Natural killer cell treated with Interleukin-12 subunit alpha and Interleukin-12 subunit beta and Interleukin-15 and Interleukin-18, amount 100 ng/mL, for 72 hours (primary cell): ENCODE data around the gene USP43. TPM values are rescaled to one million over a fixed set of nuclear protein-coding genes. Genes with fewer than 3 reads are reported as not detected.
A peak's percentile ranks its signal among the peaks of the same experiment; 100 is the strongest.
"Not testable (repeated sequence)": the region's sequence is repeated elsewhere in the genome, so short reads cannot be mapped to it uniquely, and the experiment has no call there.

Experiments used
- ATAC-seq, 2 donors: fragments of 150-1000 bp; cut with Tn5 transposase in 1 of 2; sonication (Bioruptor Pico), chemical (Tn5 transposase) in 1 of 2; 2 replicates each; pipeline ENCODE4 v1.10.0; 2021
- DNase-seq: peaks from one replicate; pipeline ENCODE4 v3.0.0; 2022; ENCODE audit warnings: low spot score
- H3K27ac Mint-ChIP-seq, 2 donors: 1 replicate in 1 of 2; 2 replicates in 1 of 2; pipeline ENCODE4 v1.8.0; 2022; ENCODE audit warnings: mixed read lengths in 2 of 2, mild to moderate bottlenecking in 1 of 2, moderate library complexity in 1 of 2
- H3K27me3 Mint-ChIP-seq, 2 donors: 1 replicate in 1 of 2; 2 replicates in 1 of 2; pipeline ENCODE4 v1.8.0; 2022; ENCODE audit warnings: mixed read lengths in 2 of 2
- H3K36me3 Mint-ChIP-seq: one replicate; pipeline ENCODE4 v1.8.0; 2022; ENCODE audit warnings: mixed read lengths
- H3K4me1 Mint-ChIP-seq, 2 donors: 1 replicate in 1 of 2; 2 replicates in 1 of 2; pipeline ENCODE4 v1.8.0; 2022; ENCODE audit warnings: low read depth in 2 of 2, mixed read lengths in 2 of 2, mild to moderate bottlenecking in 1 of 2
- H3K4me3 Mint-ChIP-seq: one replicate; pipeline ENCODE4 v1.8.0; 2022; ENCODE audit warnings: mixed read lengths
- H3K9me3 Mint-ChIP-seq: 2 replicates; pipeline ENCODE4 v1.8.0; 2022; ENCODE audit warnings: mixed read lengths
- total RNA-seq, 2 donors: library from RNA; stranded (reverse); gene quantifications; one replicate each; pipeline ENCODE4 v1.2.3, GENCODE V29; 2022

Gene USP43
- total RNA-seq, 2 donors from 2014 or later, result 0.59 to 0.95 TPM

DNA sequence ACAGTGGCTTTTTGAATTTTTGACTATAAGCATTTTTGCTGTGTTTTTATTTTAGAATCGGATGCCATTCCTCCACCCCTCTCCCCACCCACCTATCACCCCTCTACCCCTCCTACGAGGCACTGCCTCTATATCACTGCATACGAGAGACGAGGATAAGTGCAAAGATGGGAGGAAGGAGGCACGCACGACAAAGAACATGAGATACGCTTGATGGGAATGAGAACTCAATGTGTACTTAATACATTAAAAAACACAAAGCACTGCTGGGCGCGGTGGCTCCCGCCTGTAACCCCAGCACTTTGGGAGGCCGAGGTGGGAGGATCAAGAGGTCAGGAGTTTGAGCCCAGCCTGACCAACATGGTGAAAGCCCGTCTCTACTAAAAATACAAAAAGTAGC is 8.8 kb upstream of the USP43 start:
- H3K4me1 Mint-ChIP-seq, result no peaks in the 10 kb centered on the region
- no peak for ATAC-seq
- no peak for DNase-seq
- H3K27me3 Mint-ChIP-seq, result peaks cover 14 to 30% of the 10 kb centered on the region in 2 donors
- no peak overlapping the region for H3K4me3 Mint-ChIP-seq
- H3K36me3 Mint-ChIP-seq, result no peaks in the 10 kb centered on the region
- H3K27ac Mint-ChIP-seq, result no peak overlapping the region
- no peaks in the 10 kb centered on the region for H3K9me3 Mint-ChIP-seq

DNA sequence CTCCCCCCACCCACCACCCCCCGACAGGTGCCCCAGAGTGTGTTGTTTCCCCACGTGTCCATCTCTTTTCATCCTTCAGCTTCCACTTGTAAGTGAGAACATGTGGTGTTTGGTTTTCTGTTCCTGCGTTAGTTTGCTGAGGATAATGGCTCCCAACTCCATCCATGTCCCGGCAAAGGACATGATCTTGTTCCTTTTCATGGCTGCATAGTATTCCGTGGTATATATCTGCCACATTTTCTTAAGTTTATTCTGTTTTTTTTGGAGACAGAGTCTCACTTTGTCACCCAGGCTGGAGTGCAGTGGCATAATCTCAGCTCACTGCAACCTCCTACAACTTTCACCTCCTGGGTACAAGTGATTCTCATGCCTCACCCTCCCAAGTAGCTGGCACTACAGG is 4.9 kb upstream of the USP43 start:
- peaks cover 9 to 14% of the 10 kb centered on the region in 2 donors for H3K27me3 Mint-ChIP-seq
- H3K27ac Mint-ChIP-seq, H3K36me3 Mint-ChIP-seq, DNase-seq, H3K4me3 Mint-ChIP-seq, H3K4me1 Mint-ChIP-seq, ATAC-seq, H3K9me3 Mint-ChIP-seq: not testable (repeated sequence)

DNA sequence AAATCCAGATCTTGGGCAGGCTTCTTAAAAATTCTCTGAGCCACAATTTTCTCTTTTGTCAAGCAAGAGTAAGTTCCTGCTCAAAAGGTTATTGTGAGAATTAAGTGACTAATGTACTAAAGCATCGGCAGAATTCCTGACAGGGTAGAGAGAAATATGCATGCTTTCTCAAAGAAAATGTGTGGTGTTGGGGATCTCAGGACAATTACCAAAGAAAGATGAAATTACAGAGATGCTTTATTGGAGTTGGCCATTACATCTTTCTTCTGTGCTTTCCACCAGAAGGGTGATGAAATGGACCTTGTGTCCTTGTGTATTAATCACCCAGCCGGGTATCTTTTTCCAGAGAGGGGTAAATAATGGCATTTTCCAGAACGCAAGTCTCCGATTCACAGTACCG is 1.7 kb upstream of the USP43 start:
- ATAC-seq (no peak), DNase-seq (no peak)
- Mint-ChIP-seq H3K4me1 (peaks cover 16 to 19% of the 10 kb centered on the region in 2 donors), H3K36me3 (peaks cover 4% of the 10 kb centered on the region), H3K4me3 (peak overlapping the region; percentile 50), H3K27ac (no peak overlapping the region), H3K9me3 (no peaks in the 10 kb centered on the region), H3K27me3 (peaks cover 16 to 24% of the 10 kb centered on the region in 2 donors)

DNA sequence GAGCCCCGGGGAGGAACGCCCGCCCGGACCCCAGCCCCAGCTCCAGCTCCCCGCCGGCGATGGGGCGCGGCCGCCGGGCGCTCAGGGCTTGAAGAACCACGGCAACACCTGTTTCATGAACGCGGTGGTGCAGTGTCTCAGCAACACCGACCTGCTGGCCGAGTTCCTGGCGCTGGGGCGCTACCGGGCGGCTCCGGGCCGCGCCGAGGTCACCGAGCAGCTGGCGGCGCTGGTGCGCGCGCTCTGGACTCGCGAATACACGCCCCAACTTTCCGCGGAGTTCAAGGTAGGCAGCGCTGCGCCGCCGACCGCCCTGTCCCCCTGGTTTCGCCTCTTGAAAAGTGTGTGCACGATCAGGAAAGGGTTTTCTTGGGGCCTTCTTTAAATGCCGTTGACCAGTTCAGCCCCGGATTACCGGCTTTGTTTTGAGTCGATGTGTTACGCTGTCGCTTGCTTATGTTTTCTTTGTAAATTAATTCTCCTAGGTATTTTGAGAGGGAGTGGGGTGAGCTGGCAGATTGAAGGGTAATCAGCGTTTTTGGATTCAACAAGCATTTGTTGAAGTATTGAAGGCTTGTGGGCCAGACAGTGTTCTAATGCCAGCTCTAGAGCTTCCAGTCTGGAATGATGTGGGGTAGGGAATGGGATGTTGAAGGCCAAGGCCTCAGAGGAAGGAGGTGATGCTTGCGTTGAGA is 681 bp downstream of the USP43 start:
- ATAC-seq, result peak; percentile 61 to 74
- H3K27ac Mint-ChIP-seq, result no peak overlapping the region
- peaks cover 17 to 22% of the 10 kb centered on the region in 2 donors for H3K27me3 Mint-ChIP-seq
- peaks cover 4% of the 10 kb centered on the region for H3K36me3 Mint-ChIP-seq
- peaks cover 20 to 23% of the 10 kb centered on the region in 2 donors for H3K4me1 Mint-ChIP-seq
- peak; percentile 64 for DNase-seq
- no peaks in the 10 kb centered on the region for H3K9me3 Mint-ChIP-seq
- H3K4me3 Mint-ChIP-seq, result peak overlapping the region; percentile 79

DNA sequence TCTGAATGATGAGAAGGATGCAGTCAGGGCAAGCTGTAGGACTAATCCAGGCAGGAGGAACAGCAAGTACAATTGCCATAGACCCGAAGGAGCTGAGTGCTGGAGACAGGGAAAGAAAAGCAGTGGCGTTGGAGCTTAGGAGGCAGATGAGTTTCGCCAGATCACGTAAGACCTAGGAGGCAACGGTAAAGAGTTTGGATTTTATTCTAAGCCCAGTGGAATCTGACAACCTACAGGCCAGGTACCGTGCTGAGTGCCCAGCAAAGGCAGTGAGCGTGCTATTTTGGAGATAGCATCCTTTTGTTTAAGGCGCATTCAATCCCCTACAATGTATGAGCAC is 1.2 kb downstream of the USP43 start:
- H3K4me3 Mint-ChIP-seq, result peak overlapping the region; percentile 79
- peaks cover 21 to 27% of the 10 kb centered on the region in 2 donors for H3K27me3 Mint-ChIP-seq

DNA sequence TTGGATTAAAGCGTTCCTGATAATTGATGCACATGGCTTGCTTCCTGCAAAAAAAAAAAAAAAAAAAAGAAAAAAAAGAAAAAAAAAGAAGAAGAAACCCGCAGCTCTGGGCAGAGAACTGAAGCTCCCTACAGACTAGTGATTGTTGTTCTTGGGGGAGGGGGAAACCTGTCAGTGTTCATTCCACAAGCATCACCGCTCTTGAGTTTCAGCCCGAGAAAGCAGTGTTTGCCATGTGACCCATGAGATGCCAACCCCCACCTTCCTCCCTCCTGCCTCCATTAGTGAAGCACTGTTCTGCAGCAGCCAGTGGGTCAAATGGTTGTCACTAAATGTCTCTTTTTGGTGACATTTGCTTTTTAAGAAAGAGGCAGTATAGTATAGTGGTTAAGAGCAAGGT is 1.7 kb downstream of the USP43 start:
- Mint-ChIP-seq H3K9me3 (no peaks in the 10 kb centered on the region), H3K4me3 (no peak overlapping the region), H3K27ac (no peak overlapping the region), H3K27me3 (peaks cover 20 to 29% of the 10 kb centered on the region in 2 donors), H3K36me3 (peaks cover 4% of the 10 kb centered on the region), H3K4me1 (peaks cover 20 to 23% of the 10 kb centered on the region in 2 donors)
- ATAC-seq (no peak), DNase-seq (no peak)

More for the DNA sequence above, 1.2 kb downstream of the USP43 start:
- Mint-ChIP-seq H3K4me1 (peaks cover 20 to 23% of the 10 kb centered on the region in 2 donors), H3K36me3 (peaks cover 4% of the 10 kb centered on the region), H3K9me3 (no peaks in the 10 kb centered on the region), H3K27ac (no peak overlapping the region)
- no peak for ATAC-seq
- DNase-seq, result no peak

DNA sequence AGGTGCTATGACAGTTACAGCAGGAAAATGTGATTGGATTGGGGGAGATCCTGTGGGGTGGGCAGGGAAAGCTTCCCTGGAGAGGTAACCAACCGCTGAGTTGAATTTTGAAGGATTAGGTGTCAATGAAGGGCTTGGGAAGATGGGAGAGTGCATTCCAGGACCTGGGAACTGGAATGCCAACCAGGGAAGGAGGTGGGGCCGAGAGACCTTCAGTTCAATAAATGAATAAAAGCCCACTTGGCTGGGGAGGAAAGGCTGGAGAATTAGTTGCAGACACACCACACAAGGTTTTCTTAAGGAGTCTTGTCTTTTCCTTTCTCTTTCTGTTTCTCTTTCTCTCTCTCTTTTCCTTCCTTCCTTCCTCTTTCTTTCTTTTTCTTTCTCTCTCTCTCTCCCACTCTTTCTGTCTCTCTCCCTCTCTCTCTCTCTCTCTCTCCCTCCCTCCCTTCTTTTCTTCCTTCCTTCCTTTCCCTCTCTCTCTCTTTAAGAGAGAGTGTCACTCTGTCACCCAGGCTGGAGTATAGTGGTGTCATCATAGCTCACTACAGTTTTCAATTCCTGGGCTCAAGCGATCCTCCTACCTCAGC is 3.3 kb downstream of the USP43 start:
- H3K27me3 Mint-ChIP-seq, result peaks cover 22 to 29% of the 10 kb centered on the region in 2 donors
- H3K4me1 Mint-ChIP-seq, result peaks cover 20 to 23% of the 10 kb centered on the region in 2 donors

DNA sequence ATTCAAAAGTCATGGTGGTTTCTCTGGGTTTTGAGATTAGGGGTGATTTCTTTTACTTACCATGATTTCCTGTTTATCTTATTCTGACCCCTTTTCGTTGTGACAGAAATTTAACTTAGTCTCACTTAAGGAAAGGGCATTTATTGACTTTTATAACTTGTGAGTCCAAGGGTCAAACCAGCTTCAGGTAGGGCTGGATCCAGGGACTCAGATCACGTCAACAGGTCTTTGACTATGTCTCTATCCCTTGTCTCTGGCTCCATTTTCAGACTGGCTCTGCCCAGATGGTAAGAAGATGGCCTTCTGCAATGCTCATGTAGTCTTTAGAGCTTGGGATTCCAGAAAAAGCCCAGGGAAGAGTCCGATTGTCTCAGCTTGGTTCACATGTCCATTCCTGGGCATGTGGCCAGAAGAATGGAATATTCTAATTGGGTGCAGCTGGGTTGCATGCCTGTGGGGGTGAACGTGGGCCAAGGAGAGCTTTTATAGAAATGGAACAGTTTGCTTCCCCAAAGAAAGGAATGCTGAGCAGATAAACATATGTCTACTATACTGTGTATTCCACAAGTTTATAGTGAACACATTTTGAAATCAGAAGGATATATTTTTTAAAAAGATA is 13.4 kb downstream of the USP43 start:
- ATAC-seq, result no peak
- Mint-ChIP-seq H3K36me3 (no peaks in the 10 kb centered on the region), H3K9me3 (no peaks in the 10 kb centered on the region), H3K27ac (no peak overlapping the region), H3K4me3 (no peak overlapping the region), H3K4me1 (peaks cover 0 to 2% of the 10 kb centered on the region in 2 donors), H3K27me3 (peaks cover 2 to 6% of the 10 kb centered on the region in 2 donors)
- DNase-seq, result no peak

More for the DNA sequence above, 3.3 kb downstream of the USP43 start:
- peaks cover 4% of the 10 kb centered on the region for H3K36me3 Mint-ChIP-seq
- DNase-seq (no peak), ATAC-seq (no peak)
- H3K27ac Mint-ChIP-seq, result peak overlapping the region in 1 of 2 donors; percentile 14
- no peaks in the 10 kb centered on the region for H3K9me3 Mint-ChIP-seq
- H3K4me3 Mint-ChIP-seq, result no peak overlapping the region

DNA sequence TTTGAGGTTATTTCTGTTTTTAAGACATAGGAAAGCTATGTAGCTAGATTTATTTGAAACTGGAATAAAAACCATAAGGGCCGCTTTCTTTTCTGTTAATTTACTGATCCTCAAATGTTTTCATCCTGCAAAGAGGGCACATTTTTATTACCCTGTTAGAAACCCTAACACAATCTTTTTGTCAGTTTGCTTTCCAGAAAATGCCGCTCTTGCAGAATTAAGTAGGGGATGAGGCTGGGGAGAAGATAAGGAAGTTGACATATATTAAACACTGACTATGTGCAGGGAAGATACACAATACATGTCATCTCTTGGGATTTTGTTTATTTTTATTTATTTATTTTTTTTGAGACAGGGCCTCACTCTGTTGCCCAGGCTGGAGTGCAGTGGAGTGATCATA is 15.7 kb downstream of the USP43 start:
- Mint-ChIP-seq H3K36me3 (no peaks in the 10 kb centered on the region), H3K4me1 (peaks cover 7 to 12% of the 10 kb centered on the region in 2 donors), H3K4me3 (no peak overlapping the region), H3K27me3 (no peaks in the 10 kb centered on the region), H3K27ac (no peak overlapping the region), H3K9me3 (no peaks in the 10 kb centered on the region)
- no peak for DNase-seq
- no peak for ATAC-seq

DNA sequence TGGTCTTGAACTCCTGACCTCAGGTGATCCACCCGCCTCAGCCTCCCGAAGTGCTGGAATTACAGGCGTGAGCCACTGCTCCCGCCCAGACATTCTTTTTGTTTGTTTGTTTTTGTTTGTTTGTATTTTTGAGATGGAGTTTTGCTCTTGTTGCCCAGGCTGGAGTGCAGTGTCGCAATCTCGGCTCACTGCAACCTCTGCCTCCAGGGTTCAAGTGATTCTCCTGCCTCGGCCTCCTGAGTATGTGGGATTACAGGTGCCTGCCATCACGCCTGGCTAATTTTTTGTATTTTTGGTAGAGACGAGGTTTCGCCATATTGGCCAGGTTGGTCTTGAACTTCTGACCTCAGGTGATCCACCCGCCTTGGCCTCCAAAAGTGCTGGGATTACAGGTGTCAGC is 18.2 kb downstream of the USP43 start:
- peaks cover 17 to 28% of the 10 kb centered on the region in 2 donors for H3K4me1 Mint-ChIP-seq
- ATAC-seq, H3K27ac Mint-ChIP-seq, H3K36me3 Mint-ChIP-seq, DNase-seq, H3K9me3 Mint-ChIP-seq, H3K27me3 Mint-ChIP-seq, H3K4me3 Mint-ChIP-seq: not testable (repeated sequence)

DNA sequence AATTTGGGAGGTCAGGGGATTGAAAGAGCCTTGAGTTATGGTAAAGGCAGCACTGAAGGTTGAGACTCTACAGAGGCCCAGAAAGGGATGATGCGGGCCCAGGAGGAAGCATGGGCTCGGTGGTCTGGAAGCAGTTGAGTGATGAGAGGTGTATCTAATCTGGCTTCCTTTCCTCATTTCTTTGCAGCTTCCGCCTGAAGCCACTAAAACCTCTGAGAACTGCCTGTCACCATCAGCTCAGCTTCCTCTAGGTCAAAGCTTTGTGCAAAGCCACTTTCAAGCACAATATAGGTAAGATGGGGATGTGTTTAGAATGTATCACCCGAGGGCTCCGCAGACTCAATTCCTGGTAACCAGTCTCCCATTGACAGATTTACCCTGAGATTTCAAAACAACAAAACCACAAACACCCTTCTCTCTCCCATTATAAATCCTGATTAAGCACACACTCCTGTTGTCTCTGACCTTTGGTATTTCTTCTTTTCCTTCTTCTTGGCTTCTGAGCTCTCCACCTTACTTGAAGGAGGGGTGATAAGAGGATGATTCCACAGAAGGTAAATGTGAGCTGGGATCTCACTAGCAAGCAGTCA is 21.2 kb downstream of the USP43 start:
- H3K27ac Mint-ChIP-seq, result no peak overlapping the region
- ATAC-seq (peak; percentile 61 to 62), DNase-seq (no peak)
- no peak overlapping the region for H3K4me3 Mint-ChIP-seq
- peaks cover 3 to 6% of the 10 kb centered on the region in 2 donors for H3K27me3 Mint-ChIP-seq
- H3K9me3 Mint-ChIP-seq, result no peaks in the 10 kb centered on the region
- H3K36me3 Mint-ChIP-seq, result no peaks in the 10 kb centered on the region
- peaks cover 17 to 35% of the 10 kb centered on the region in 2 donors for H3K4me1 Mint-ChIP-seq

DNA sequence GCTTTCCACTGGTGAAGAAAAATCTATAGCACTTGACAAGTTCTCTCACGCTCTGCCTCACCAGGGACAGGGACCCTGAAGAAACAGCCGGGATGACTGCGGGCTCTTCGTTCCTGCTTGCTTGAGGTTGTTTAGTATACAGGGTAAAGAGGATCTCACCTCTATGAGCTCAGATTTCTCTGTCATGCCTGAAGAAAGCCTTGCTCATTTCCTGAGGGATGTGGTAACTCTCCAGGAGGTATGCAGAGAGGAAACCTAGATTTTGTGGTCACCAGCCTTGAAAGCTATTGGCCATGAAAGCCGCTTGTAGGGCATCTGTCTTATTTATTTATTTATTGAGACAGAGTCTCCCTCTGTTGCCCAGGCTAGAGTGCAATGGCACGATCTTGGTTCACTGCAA is 23.2 kb downstream of the USP43 start:
- peak in 1 of 2 donors; percentile 53 for ATAC-seq

DNA sequence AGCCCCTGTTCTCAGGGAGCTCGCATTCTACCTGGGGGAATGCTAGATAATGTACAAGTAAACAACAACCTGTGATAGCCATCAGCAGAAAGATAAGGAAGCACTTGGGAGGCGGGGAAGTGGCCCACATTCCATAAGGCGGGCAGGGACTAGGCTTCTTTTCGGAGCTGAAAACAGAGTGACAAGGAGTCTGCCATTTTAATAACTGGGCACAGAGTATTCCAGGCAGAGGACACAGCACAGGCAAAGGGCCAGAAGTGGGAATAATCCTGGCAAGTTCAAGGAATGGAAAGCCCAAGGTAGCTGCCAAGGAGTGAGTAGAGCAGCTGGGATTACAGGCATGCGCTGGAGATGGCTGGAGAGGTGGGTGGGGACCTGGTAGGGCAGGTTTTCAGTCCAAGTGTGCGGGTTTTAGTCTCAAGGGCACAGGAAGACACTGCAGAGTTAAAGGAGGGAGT is 24.3 kb downstream of the USP43 start:
- H3K36me3 Mint-ChIP-seq, result no peaks in the 10 kb centered on the region
- H3K4me1 Mint-ChIP-seq, result peaks cover 17 to 35% of the 10 kb centered on the region in 2 donors
- peaks cover 3 to 6% of the 10 kb centered on the region in 2 donors for H3K27me3 Mint-ChIP-seq
- H3K27ac Mint-ChIP-seq, result no peak overlapping the region
- DNase-seq, result no peak
- no peak overlapping the region for H3K4me3 Mint-ChIP-seq
- no peaks in the 10 kb centered on the region for H3K9me3 Mint-ChIP-seq
- no peak for ATAC-seq

More for the DNA sequence above, 23.2 kb downstream of the USP43 start:
- no peak overlapping the region for H3K27ac Mint-ChIP-seq
- no peak for DNase-seq
- H3K27me3 Mint-ChIP-seq, result peaks cover 3 to 6% of the 10 kb centered on the region in 2 donors
- H3K9me3 Mint-ChIP-seq, result no peaks in the 10 kb centered on the region
- H3K4me1 Mint-ChIP-seq, result peaks cover 17 to 35% of the 10 kb centered on the region in 2 donors
- no peak overlapping the region for H3K4me3 Mint-ChIP-seq
- no peaks in the 10 kb centered on the region for H3K36me3 Mint-ChIP-seq

DNA sequence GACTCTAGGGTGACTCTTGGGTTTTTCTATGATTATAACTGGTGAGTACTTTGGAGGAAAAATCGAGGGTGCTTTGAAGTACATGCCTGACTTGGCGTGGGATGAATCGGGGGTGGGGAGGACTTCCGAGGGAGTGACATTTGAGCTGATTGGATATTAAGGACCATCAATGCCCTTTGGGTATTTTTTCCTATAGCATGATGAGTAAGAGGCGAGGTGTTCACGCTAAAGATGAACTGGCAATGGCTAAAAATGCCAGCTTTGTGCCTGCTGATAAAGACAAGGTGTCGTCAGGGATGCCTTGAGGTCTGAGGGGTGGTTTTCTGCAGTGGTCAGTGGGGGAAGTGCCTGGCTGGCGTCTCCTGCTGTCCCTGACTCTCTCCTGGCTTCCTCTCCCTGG is 25.3 kb downstream of the USP43 start:
- H3K27ac Mint-ChIP-seq, result no peak overlapping the region
- no peaks in the 10 kb centered on the region for H3K36me3 Mint-ChIP-seq
- no peaks in the 10 kb centered on the region for H3K9me3 Mint-ChIP-seq
- H3K4me3 Mint-ChIP-seq, result no peak overlapping the region
- H3K27me3 Mint-ChIP-seq, result peaks cover 3 to 6% of the 10 kb centered on the region in 2 donors
- ATAC-seq (no peak), DNase-seq (no peak)
- peaks cover 14 to 27% of the 10 kb centered on the region in 2 donors for H3K4me1 Mint-ChIP-seq
